Ectodermal cell (in vitro differentiated cells): ENCODE measurements around the gene TEPSIN.

Experiments
- H3K27ac ChIP-seq: 2 replicates; pipeline ENCODE4 v1.7.0; 2013; ENCODE audit warnings: mild to moderate bottlenecking, low read depth, low read length; ENCODE audit not compliant: insufficient read depth, poor library complexity, severe bottlenecking
- H3K27me3 ChIP-seq: 2 replicates; pipeline ENCODE4 v1.7.0; 2013; ENCODE audit warnings: mild to moderate bottlenecking, low read length; ENCODE audit not compliant: insufficient read depth, control insufficient read depth, poor library complexity, severe bottlenecking
- H3K36me3 ChIP-seq: one replicate; pipeline ENCODE4 v1.7.0; 2013; ENCODE audit warnings: low read length; ENCODE audit not compliant: control insufficient read depth, insufficient read depth
- H3K4me1 ChIP-seq: one replicate; pipeline ENCODE4 v1.7.0; 2013; ENCODE audit warnings: low read length; ENCODE audit not compliant: control insufficient read depth, insufficient read depth
- H3K4me3 ChIP-seq: 2 replicates; pipeline ENCODE4 v1.7.0; 2013; ENCODE audit warnings: low read depth, low read length, control low read depth; ENCODE audit not compliant: insufficient read depth
- H3K9me3 ChIP-seq: 2 replicates; pipeline ENCODE4 v1.7.0; 2013; ENCODE audit warnings: mild to moderate bottlenecking, low read length, moderate library complexity; ENCODE audit not compliant: control insufficient read depth
- WGBS, 2 experiments: methylation state at CpG; one replicate each; pipeline ENCODE4 v1.1.7; 2013; ENCODE audit warnings: missing lambda C conversion rate in 2 of 2; 5-methylcytosine and 5-hydroxymethylcytosine counted together

Gene TEPSIN

GRCh38 chr17:81184555-81184954 lies 54.3 kb downstream of the TEPSIN start:
- Histone ChIP-seq H3K9me3 (no peaks in the 10 kb centered on the region), H3K36me3 (no peaks in the 10 kb centered on the region), H3K4me1 (peaks cover 10% of the 10 kb centered on the region), H3K27me3 (no peaks in the 10 kb centered on the region), H3K4me3 (no peak overlapping the region), H3K27ac (no peak overlapping the region)
- 40 to 42% methylated on average over 15 of the region's 15 CpGs for WGBS, 2 experiments

- no peak overlapping the region for H3K27ac ChIP-seq
- 93 to 94% methylated on average over 11 of the region's 11 CpGs for WGBS, 2 experiments
- no peaks in the 10 kb centered on the region for H3K9me3 ChIP-seq
Observed at GRCh38 chr17:81183807-81184206, 55.0 kb downstream of the TEPSIN start.

GRCh38 chr17:81183316-81183715 lies 55.5 kb downstream of the TEPSIN start:
- Histone ChIP-seq H3K4me3 (no peak overlapping the region), H3K27me3 (no peaks in the 10 kb centered on the region), H3K27ac (no peak overlapping the region), H3K36me3 (no peaks in the 10 kb centered on the region), H3K4me1 (peaks cover 10% of the 10 kb centered on the region), H3K9me3 (no peaks in the 10 kb centered on the region)
- 94 to 95% methylated on average over 10 of the region's 10 CpGs for WGBS, 2 experiments

More at GRCh38 chr17:81183807-81184206, 55.0 kb downstream of the TEPSIN start:
- no peaks in the 10 kb centered on the region for H3K27me3 ChIP-seq
- H3K4me1 ChIP-seq = peaks cover 10% of the 10 kb centered on the region
- no peaks in the 10 kb centered on the region for H3K36me3 ChIP-seq
- no peak overlapping the region for H3K4me3 ChIP-seq

- H3K4me3 ChIP-seq = no peak overlapping the region
- no peaks in the 10 kb centered on the region for H3K36me3 ChIP-seq
- WGBS, 2 experiments = 89 to 91% methylated on average over 5 of the region's 5 CpGs
- no peak overlapping the region for H3K27ac ChIP-seq
- H3K27me3 ChIP-seq = no peaks in the 10 kb centered on the region
- H3K4me1 ChIP-seq = peaks cover 10% of the 10 kb centered on the region
- no peaks in the 10 kb centered on the region for H3K9me3 ChIP-seq
Observed at GRCh38 chr17:81182596-81182995, 56.3 kb downstream of the TEPSIN start.

GRCh38 chr17:81181811-81182185 lies 57.1 kb downstream of the TEPSIN start:
- WGBS, 2 experiments = 94 to 95% methylated on average over 19 of the region's 19 CpGs
- Histone ChIP-seq H3K4me1 (peaks cover 10% of the 10 kb centered on the region), H3K9me3 (no peaks in the 10 kb centered on the region), H3K36me3 (no peaks in the 10 kb centered on the region), H3K4me3 (no peak overlapping the region), H3K27ac (no peak overlapping the region), H3K27me3 (no peaks in the 10 kb centered on the region)

- Histone ChIP-seq H3K36me3 (no peaks in the 10 kb centered on the region), H3K27ac (no peak overlapping the region), H3K27me3 (no peaks in the 10 kb centered on the region), H3K4me3 (no peak overlapping the region), H3K9me3 (no peaks in the 10 kb centered on the region), H3K4me1 (peaks cover 10% of the 10 kb centered on the region)
- 96 to 97% methylated on average over 49 of the region's 49 CpGs for WGBS, 2 experiments
Observed at GRCh38 chr17:81180836-81181810, 57.7 kb downstream of the TEPSIN start.

GRCh38 chr17:81179861-81180260 lies 59.0 kb downstream of the TEPSIN start:
- no peak overlapping the region for H3K4me3 ChIP-seq
- no peaks in the 10 kb centered on the region for H3K27me3 ChIP-seq
- no peaks in the 10 kb centered on the region for H3K9me3 ChIP-seq
- no peak overlapping the region for H3K27ac ChIP-seq
- 92 to 94% methylated on average over 12 of the region's 12 CpGs for WGBS, 2 experiments
- no peaks in the 10 kb centered on the region for H3K36me3 ChIP-seq
- peaks cover 4% of the 10 kb centered on the region for H3K4me1 ChIP-seq

- Histone ChIP-seq H3K27me3 (no peaks in the 10 kb centered on the region), H3K4me1 (no peaks in the 10 kb centered on the region), H3K36me3 (no peaks in the 10 kb centered on the region), H3K9me3 (no peaks in the 10 kb centered on the region), H3K4me3 (no peak overlapping the region), H3K27ac (no peak overlapping the region)
- WGBS, 2 experiments = 91 to 95% methylated on average over 9 of the region's 9 CpGs
Observed at GRCh38 chr17:81179220-81179619, 59.6 kb downstream of the TEPSIN start.
